NCI-H2029 treated with DMSO at 0.1 percent for 48 hours (cell line): ENCODE measurements around the gene KCNJ8.
"Not testable (repeated sequence)": the region's sequence is repeated elsewhere in the genome, so short reads cannot be mapped to it uniquely, and the experiment has no call there.

Source experiments
- DNase-seq: peaks from one replicate; lab custom pipeline; 2025; lab: John Stamatoyannopoulos, UW

Gene KCNJ8

DNA sequence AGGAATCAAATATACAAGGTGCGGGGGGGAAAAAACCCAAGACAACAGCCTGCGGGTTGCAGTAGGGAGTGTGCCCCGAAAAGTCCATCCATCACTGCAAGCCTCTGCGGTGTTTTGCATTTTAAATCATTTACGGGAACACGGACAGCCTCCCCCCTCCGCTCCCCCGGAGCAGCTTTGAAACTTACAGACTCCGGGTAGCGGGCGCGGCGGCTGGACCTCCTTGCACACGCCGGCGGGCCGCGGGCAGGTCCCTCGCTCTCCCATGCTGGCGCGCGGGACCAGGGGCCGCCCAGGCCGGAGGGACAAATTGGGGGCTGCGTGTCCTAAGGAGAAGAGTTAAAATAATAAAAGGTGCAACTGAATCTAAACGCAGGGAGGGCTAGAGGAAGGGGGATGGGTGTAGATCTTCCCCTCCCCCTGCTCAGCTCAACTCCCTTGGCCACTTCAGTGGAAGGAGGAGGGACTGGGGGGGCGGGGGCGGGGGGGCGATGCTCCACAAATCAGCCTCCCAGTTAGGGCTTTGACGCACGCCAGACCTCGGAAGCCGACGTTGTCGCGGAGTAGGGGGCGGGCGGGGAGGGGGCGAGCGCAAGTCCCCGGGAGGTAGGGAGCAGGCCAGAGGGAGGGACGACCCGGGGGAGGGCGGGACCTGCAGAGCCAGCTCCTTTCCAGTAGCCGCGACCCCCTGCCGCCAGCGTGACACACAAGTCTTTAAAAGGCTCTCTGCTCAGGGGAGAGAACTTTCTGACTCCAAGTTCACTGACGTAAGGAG lies at the start of gene KCNJ8:
Gene KCNJ8 (minus strand): TSS at position 349 of the 775 bp plus-strand sequence. CDS start 1,090 bp downstream, outside the sequence.
- no peak for DNase-seq

DNA sequence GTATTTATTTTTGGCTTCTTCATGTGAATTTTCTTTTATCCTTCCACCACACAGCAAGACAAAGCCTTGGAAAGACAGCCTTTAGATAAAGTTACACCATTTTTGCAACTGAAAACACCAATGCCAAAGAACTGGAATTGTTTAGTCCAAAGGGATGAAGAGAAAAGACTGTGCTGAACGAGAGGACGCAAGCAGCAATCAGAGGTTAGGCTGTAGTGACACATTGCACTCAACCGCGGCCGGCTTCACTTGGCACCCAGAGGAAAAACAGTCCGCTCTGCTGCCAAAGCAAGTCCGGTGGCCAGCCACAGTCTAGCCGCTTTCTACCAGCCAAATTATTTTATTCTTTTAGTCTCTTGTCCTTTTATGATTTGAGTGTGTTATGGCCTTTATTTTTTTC lies 49.1 kb upstream of the KCNJ8 start:
- DNase-seq: no peak

DNA sequence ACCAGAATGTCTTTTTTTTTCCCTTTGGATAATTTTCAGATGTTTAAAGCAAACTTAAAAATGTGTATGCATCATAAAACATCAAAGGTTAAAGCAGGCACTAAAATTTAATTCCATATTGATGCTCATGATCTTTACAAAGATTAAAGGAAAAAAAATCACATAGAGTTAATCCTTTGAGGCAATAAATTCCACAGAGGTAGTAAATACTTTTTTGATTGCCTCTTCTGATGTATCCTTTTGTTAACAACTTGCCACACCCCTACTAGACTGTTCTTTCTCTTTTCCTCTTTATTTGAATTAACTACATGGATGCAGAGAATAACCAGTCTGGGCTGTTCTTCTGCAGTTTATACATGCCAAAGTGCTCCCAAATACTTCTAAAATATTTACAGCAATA lies 45.2 kb upstream of the KCNJ8 start:
- DNase-seq: no peak

DNA sequence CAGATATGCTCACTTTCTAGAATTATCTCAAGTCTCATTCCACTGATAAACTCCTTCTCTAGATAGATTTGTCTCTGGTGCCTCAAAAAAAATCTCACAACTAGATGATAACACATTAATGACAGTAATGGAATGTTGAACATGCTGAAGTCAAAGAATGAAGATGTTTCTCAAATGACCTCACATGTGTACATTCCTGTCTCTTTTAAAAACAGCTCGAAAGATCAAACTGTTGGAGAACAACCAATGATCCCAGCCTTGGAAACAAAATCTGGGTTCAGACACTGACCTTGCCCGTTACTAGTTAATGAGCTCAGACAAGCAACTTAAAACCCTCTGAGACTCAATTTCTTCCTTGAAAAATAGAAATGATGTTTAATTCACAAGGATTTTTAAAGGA lies 44.7 kb upstream of the KCNJ8 start:
- DNase-seq: no peak

DNA sequence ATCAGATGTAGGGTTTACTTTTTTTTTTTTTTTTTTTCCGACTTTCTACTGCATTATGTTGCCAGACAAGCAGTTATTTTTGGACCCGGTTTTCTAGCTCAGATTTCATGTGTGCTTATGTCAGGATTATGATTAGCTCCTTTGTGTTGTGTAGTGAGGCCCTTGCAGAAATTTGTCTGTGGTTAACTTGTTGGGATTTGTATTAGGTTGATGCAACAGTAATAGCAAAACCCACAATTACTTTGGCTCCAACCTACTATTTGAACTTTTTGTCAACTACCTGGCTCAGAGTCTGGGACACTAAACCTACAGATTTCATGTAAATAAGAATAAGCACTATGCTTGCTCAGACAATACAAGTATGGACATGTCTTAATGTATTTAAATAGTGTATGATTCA lies 44.1 kb upstream of the KCNJ8 start:
- DNase-seq: no peak

DNA sequence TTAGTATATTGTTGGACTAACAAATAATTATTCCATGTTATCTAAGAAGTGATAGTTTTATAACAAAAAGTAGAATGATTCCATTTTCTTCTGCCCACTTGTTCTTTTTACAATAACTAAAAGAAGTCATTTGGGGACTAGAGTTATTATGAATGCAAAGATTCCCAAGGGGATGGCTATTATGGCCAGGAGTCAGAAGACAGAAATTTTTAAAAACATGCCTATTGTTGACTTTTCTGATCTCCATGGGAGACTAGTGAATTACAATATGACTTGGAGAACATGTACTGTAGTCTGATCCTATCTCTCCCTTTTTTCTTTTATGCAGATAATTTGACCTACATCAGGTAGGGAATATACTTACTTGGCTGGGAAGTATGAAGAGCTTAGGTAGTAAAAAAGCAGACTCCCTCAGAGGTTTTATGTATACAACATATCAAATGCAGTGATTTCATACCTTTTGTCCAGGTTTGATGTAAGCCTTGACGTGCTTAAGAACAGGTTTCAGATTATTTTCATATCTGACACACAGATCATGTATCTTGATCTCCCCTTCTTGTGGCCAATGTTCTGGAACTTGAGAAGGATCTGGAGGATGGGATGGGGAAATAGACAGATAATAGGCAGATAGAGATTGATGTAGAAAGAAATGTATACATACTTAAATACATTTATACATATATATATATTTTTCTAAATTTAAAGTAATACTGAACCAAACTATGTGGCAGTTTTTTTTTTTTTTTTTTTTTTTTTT lies 41.0 kb upstream of the KCNJ8 start:
- DNase-seq: no peak

- DNase-seq: no peak
Observed at GRCh38 chr12:21814814-21815213, 40.3 kb upstream of the KCNJ8 start.

DNA sequence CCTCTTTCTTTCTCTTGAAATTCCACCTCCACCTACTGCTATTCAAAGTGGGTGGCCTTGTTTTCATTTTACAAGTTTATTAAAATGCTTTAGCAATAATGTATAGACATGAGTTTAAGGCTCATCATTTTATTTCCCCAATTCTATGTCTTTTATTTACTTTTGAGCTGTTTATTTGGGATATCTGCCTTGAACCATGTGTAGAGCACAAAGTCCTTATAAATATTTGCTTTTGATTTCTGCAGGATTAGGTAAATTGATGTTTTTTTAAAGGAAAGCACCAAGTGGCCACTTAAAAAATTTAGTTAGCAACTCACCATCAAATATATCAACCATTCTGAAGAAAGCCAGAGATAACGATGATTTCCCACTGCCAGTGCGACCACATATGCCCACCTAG lies 39.8 kb upstream of the KCNJ8 start:
- DNase-seq: no peak

DNA sequence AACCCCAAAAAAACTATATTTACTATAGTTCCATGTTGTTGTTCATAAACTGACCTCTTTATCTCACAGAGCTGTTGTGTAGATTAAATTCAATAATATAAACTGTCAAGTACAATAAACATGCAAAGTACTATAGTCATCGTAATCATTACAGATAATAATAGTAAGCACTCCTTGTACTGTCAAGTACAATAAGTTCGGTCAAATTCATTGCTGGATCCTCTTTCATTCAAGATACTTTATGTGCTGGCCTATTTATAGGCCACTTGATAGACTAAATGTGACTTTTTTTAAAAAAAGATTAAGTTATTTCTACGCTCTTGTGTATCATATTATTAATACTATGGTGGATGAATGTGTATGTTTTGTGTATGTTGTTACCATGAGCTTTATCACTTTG lies 39.2 kb upstream of the KCNJ8 start:
- DNase-seq: no peak

DNA sequence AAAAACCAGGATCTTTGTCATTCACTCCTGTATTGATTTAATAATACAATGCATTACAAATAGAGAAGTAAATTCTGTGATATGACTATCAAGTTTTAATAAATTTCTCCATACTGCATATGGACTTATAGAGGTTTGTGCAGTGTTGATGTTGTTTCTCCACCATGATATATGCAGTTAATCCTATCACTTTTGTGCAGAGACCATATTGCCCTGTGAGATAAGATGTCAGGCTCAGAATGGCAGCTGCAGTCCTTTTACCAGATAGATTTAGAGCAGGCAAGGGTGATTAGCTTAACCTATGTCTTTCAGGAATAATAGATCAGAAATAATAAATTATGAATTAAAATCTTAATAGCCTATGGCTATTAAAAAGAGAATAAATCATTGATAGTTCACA lies 38.6 kb upstream of the KCNJ8 start:
- no peak for DNase-seq

DNA sequence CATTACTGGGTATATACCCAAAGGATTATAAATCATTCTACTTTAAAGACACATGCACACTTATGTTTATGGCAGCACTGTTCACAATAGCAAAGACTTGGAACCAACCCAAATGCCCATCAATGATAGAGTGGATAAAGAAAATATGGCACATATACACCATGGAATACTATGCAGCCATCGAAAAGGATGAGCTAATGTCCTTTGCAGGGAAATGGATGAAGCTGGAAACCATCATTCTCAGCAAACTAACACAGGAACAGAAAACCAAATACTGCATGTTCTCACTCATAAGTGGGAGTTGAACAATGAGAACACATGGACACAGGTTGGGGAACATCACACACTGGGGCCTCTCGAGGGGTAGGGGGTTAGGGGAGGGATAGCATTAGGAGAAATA lies 37.8 kb upstream of the KCNJ8 start:
- not testable (repeated sequence) for DNase-seq

- no peak for DNase-seq
Observed at GRCh38 chr12:21809100-21809499, 34.6 kb upstream of the KCNJ8 start.

DNA sequence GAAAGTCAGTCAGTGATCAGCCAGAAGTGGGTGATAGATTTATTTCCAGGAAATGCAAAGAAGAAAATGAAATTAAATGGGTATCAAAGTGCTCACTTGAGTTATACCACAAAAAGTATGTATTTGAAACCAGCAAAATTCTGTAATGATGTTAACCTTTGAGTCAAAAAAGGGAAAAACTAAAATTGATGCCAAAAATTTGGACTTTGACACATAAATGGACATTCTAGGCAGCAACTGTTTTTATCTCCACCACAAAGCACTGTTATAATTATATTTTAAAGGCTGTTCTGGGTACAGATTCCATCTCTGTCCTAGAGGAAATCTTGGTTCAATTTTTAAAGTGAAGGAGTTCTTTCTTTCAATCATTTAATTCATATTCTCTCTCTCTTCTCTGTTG lies 31.7 kb upstream of the KCNJ8 start:
- DNase-seq: no peak

DNA sequence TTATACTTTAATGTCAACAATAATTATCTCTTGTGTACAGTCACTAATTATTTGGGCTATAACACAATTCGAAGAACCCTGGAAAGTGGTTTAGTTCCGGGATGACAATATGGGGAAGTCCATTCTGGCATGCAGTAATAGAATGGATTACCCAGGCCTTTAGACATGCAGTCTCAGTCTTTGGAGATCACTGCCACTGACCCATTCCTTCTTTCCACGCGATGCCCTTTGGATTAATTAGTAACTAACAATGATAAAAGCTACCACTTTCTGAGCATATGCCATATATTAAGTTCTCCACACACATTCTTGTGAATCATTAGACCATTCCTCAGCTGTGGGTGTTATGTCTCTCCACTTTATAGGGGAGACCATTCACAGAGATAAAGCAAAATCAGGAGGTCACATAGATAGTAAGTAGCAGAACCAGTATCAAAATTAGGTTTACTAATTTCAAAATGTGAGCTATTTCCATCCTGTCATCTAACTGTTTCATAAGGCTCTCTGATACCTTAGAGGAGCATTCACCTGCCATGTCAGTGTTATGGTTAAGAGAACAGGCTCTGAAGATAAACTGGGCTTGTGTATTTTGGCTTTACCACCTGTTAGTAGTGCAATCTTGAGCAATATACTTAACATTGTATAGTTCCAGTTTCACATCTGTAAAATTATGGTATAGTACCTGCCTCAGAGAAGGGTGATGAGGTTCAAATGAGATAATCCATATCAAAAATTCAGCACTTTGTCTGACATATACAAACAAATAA lies 27.2 kb upstream of the KCNJ8 start:
- DNase-seq: no peak

DNA sequence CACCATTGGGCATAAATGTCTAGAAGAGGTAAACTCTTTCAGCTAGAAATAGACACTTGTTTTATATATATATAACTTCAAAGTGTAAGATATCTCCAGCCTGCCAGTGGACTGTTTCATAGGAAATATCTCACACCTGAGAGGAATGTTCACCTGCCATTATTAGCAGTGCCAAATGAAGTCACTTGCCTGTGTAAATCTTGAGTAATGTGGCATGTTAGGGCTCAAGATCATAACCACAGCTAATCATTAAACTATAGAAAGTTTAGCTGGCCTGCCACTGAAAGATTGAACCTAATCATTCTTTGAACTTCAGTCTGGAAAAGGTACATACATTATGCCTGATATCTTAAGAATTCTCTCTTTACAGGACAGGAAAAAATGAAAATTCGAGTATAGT lies 25.5 kb upstream of the KCNJ8 start:
- DNase-seq: no peak

DNA sequence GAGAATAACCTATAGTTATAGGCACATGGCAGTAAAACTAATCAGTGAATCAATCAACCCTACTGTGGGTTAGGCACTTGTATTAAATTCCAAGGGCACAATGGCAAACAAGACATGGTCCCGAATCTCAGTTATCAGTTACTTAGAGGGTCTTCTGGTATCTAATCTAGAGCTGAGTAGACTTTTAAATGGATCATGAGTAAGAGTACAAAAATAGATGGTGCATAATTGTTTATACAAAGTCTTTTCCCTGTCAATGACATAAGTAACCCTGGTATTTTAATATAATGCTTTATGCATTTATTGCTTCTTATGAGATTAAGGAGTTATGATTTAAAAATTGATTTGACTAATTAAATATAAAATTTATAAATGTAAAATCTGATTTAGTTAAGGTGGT lies 23.0 kb upstream of the KCNJ8 start:
- DNase-seq: no peak

DNA sequence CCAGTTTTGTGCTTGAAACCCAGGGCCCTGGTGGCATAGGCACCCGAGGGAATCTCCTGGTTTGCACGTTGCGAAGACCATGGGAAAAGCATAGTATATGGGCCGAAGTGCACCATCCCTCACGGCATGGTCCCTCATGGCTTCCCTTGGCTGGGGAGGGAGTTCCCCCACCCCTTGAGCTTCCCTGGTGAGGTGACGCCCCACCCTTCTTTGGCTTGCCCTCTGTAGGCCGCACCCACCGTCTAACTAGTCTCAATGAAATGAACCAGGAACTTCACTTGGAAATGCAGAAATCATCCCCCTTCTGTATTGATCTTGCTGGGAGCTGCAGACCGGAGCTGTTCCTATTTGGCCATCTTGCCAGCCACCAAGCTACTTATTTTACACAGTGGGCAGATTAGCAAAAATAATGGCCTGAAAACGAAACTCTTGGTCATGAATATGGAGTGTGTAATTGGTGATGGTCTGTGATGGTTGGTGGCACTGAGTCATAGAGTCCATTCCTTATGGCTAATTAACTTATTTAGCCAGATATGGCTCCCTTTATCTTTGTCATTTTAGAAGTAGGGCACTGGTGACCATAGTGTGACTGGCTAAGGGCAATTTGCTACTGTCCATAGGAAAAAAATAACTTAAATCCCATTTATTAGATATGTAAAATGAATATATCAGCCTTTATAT lies 21.3 kb upstream of the KCNJ8 start:
- no peak for DNase-seq

DNA sequence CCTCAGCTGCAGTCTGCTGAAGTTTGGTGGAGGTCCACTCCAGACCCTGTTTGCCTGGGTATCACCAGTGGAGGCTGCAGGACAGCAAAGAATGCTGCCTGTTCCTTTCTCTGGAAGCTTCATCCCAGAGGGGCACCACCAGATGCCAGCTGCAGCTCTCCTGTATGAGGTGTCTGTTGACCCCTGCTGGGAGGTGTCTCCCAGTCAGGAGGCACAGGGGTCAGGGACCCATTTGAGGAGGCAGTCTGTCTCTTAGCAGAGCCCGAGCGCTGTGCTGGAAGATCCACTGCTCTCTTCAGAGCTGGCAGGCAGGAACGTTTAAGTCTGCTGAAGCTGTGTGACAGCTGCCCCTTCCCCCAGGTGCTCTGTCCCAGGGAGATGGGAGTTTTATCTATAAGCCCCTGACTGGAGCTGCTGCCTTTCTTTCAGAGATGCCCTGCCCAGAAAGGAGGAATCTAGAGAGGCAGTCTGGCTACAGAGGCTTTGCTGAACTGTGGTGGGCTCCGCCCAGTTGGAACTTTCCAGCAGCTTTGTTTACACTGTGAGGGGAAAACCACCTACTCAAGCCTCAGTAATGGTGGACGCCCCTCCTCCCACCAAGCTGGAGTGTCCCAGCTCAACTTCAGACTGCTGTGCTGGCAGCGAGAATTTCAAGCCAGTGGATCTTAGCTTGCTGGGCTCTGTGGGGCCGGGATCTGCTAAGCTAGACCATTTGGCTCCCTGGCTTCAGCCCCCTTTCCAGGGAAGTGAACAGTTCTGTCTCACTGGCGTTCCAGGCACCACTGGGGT lies 20.5 kb upstream of the KCNJ8 start:
- not testable (repeated sequence) for DNase-seq

DNA sequence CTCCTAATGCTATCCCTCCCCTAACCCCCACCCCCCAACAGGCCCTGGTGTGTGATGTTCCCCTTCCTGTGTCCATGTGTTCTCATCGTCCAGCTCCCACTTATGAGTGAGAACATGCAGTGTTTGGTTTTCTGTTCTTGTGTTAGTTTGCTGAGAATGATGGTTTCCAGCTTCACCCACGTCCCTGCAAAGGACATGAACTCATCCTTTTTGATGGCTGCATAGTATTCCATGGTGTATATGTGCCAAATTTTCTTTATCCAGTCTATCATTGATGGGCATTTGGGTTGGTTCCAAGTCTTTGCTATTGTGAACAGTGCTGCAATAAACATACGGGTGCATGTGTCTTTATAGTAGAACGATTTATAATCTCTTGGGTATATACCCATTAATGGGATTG lies 15.2 kb upstream of the KCNJ8 start:
- not testable (repeated sequence) for DNase-seq

DNA sequence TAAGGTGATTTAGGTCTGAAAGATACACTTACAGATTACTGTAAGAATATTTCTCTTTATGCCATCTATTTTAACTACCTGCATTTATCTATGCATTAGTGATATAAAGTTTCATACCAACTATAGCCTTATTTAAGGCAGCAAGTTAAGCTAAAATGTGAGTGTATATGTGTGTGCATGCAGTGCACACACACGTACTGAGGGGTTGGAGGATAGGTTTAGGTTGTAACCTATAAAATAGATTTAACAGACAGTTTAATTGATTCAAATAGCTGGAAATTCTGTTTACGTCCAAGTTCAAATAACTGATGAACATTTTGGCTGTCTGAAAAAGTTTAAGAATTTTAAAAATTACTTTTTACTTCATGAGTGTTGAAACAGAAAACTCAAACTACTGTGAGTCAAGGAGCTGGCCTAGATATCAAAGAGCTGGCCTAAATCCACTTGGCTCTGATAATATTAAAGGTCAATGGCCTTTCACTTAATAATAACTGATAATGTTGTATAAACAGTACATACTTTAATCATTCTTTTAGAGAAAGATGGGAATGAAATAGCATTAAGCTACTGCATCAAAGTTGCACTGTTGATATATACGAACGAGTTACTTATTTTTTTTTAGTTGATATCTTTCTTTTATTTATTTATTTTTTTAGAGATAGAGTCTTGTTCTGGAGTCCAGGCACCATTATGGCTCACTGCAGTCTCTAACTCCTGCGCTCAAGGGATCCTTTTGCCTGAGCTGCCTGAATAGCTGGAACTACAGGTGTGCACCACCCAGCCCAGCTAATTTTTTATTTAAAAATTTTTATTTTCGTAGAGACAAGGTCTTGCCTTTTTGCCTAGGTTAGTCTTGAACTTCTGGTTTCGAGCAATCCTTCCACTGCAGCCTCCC lies 13.8 kb upstream of the KCNJ8 start:
- DNase-seq: no peak
